ENCODE results near the gene ACSL3.

- TF ChIP-seq CTCF (IDR thresholded peaks at IDR 0.05; ENCODE audit: extremely low read depth in 1 of 2, insufficient read depth in 1 of 2, low read depth in 1 of 2, low read length in 2 of 2) (no peak), POLR2A (IDR thresholded peaks at IDR 0.05; ENCODE audit: low read depth, low read length) (no peak), EZH2 (IDR thresholded peaks at IDR 0.05; ENCODE audit: borderline replicate concordance, low read depth, low read length, severe bottlenecking) (no peak), POLR2AphosphoS5 (IDR thresholded peaks at IDR 0.05; ENCODE audit: insufficient read depth, low read depth, low read length) (no peak), MYC (IDR thresholded peaks at IDR 0.05; ENCODE audit: low read depth, low read length) (no peak)
These were observed 70.8 kb downstream of the ACSL3 start for GRCh38 chr2:222931659-222932058.

Measured in endothelial cell of umbilical vein (primary cell).